ENCODE measurements around the gene CDV3.

Gene CDV3

GRCh38 chr3:133606902-133607301 lies 33.4 kb downstream of the CDV3 start:
- DNase-seq: no peak

- DNase-seq: no peak
Measured at GRCh38 chr3:133607816-133608215, 34.3 kb downstream of the CDV3 start.

- DNase-seq: no peak
Measured at GRCh38 chr3:133608388-133608787, 34.9 kb downstream of the CDV3 start.

DNA sequence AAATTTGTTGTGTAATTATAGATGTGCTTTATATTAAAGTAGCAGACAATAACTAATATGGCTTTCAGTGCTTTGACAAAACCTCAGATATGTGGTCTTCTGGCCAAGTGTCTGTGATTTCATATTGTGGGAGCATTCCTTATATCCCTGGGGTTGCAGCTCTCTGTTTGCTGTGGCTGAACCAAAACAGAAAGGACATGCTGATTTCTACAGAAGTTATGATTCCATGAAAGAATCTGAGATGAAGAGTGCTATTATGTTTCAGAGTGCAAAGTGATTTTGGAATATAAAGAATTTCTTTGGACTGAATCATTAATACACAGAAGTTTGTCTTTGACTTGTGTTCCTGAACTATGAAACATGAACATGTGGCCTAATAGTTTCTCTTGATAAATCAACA lies 36.5 kb downstream of the CDV3 start:
- DNase-seq: no peak

GRCh38 chr3:133611534-133611933 lies 38.0 kb downstream of the CDV3 start:
- no peak for DNase-seq

- DNase-seq: no peak
Measured at GRCh38 chr3:133620066-133620784, 46.7 kb downstream of the CDV3 start.

- no peak for DNase-seq
Measured at GRCh38 chr3:133627789-133628188, 54.3 kb downstream of the CDV3 start.

DNA sequence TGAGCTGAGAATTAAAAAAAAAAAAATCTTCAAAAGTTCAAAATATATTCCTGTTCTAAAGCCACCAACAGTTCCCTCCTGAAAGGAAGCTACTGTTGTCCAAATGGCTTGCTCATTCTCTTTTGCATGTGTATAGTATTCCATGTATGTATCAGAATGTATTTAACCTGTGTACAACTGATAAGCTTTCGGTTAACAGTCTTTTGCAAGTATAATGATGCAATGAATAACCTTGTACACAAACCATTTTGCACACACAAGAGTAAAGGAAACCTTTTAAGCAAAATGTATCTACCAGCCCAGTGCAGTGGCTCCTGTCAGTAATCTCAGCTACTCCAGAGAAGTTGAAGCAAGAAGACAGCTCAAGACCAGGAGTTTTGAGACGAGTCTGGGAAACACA lies 55.7 kb downstream of the CDV3 start:
- DNase-seq: no peak

GRCh38 chr3:133633439-133633838 lies 60.0 kb downstream of the CDV3 start:
- DNase-seq: no peak

Measured in effector CD8-positive, alpha-beta T cell (primary cell).